Left forelimb (tissue), 1 donor: ENCODE measurements around the gene SRCIN1.
A peak's percentile ranks its signal among the peaks of the same experiment; 100 is the strongest.

Experiments
- DNase-seq: peaks from one replicate; pipeline ENCODE4 v3.0.0-alpha.2; 2018; ENCODE audit warnings: low spot score

Gene SRCIN1

GRCh38 chr17:38561416-38562214 lies 44.1 kb downstream of the SRCIN1 start:
- no peak for DNase-seq

DNA sequence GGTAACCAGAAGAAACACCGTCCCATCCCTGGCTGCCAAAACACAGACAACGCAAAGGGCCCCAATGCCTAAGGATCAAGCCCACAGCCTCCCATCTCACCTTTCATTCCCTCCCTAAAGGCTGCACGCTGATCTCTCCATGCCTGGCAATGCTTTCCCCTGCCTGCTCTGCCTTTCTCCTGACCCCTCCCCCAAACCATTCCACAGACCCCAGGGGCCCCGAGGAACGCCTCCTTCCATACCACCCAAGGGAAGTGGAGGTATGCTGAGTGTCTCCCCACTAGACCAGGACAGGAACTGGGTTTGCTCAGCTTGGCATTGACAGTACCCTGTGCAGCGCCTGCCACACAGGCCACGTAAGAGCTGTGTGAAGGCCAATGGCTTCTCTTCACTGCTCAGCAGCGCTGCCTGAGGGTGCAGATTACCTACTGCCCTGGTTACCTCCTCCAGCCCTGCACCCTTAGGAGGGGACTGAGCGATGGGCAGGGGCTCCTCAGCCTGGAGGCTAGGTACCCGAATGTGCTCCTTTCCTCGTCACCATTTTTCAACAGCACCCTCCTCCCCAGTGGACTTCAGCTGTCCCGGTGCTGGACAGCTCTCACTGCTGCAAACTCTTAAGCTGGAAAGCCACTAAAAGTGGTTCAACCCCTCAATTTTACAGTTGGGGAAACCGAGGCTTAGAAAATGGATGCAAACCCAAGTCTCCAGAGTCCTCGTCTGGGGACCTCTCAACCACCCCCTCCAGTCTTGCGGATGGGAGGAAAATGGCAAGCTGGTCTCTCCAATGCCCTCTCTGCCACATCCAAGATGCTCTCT lies 45.0 kb downstream of the SRCIN1 start:
- no peak for DNase-seq

- DNase-seq, result no peak
Observed at GRCh38 chr17:38559880-38560230, 45.9 kb downstream of the SRCIN1 start.

GRCh38 chr17:38559051-38559879 lies 46.5 kb downstream of the SRCIN1 start:
- no peak for DNase-seq

GRCh38 chr17:38558728-38559050 lies 47.1 kb downstream of the SRCIN1 start:
- DNase-seq, result no peak

GRCh38 chr17:38557836-38558727 lies 47.7 kb downstream of the SRCIN1 start:
- DNase-seq, result peak; percentile 88

DNA sequence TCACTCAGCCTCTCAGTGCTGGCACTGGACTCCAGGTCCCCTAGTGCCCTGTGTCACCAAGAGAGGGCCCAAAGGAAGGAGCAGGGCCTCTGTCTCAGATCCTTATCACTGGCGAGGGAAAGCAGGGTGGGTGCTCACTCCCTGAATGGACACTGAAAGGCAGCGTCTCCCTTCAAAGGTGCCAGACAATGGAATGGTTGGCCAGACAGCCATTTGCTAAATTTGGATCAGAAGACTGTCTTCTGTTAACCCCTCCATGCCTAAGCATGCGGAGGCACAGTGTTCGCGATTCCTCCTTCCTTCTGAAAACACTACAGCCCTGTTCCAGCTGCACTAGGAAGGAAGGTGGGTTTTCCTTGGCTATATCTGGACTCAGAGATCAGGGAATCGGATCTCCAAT lies 48.4 kb downstream of the SRCIN1 start:
- no peak for DNase-seq

DNA sequence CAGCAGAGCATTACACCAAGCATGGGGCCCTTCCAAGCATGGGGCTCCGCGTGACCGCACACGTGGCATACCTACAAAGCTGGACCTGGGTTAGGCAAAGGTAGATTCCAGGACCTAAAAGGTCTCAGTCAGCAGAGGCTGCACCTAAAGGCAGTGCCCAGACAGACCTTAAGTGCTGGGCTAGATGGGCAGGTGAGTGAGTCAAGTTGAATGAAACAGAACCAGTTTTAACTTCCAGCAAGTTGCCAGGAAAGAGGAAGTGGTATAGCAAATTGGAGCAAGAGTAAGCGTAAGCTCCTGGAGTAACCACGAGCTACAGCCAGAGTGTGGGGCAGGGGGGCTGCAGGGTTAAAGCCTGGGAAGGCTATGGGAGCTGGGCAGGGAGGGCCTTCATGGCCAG lies 49.5 kb downstream of the SRCIN1 start:
- DNase-seq, result no peak

GRCh38 chr17:38554430-38555350 lies 51.1 kb downstream of the SRCIN1 start:
- DNase-seq, result no peak

- DNase-seq, result no peak
Observed at GRCh38 chr17:38552343-38552742, 53.4 kb downstream of the SRCIN1 start.

DNA sequence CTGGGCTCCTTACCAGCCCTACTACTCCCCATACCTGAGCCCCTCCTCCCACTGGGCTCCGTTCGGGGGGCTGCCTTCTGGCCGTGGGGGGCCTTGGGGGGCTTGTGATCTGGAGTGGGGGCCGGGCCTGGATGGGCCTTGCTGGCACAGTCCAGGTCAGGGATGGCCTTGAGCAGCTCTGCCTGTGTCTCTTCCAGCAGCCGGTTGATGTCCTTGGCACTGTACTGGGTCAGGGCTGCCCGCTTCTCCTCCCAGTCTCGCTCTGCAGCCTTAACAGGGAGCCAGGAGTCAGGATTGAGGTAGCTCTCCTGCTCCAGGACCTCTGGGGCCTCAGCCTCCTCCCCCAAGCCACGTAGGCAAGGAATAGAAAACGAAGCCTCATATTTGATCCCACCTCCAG lies 54.6 kb downstream of the SRCIN1 start:
- no peak for DNase-seq

DNA sequence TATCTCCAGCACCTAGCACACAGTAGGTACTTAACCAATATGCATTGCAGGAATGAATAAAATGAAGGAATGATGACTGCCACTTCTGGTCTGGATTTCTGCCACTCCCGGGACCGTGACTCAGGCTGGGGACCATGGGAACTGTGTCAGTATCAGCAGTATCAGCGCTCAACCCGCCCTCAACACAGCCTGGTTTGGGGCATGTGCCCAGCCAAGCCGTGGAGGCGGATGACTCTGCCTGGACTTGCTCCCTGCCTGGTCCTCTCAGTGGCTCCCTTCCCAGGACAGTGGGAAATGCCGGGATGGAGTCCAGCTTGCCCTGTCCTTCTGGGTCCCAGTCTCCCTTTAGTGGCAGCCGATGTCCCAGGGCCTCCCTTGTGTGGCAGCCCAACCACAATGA lies 55.1 kb downstream of the SRCIN1 start:
- DNase-seq, result no peak

GRCh38 chr17:38549285-38549684 lies 56.5 kb downstream of the SRCIN1 start:
- no peak for DNase-seq

DNA sequence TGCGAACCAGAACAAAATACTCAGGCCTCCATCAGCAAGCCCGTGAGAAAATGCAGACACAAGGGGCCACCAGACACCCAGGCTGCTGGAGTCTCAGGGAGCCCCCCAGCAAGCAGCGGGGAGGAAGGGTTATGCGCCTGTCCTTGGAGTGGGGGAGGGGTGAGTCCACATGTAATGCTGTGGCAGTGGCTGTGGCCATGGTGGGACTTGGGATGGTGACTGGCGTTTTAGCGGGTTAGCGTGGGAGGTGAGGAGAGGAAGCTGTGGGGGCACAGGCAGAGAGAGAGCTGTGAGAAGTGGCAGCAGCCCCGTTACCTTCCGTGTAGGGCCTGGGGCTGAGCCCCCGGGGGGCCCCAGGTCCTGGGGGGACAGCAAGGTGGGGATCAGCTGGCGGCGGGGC lies 58.3 kb downstream of the SRCIN1 start:
- no peak for DNase-seq

DNA sequence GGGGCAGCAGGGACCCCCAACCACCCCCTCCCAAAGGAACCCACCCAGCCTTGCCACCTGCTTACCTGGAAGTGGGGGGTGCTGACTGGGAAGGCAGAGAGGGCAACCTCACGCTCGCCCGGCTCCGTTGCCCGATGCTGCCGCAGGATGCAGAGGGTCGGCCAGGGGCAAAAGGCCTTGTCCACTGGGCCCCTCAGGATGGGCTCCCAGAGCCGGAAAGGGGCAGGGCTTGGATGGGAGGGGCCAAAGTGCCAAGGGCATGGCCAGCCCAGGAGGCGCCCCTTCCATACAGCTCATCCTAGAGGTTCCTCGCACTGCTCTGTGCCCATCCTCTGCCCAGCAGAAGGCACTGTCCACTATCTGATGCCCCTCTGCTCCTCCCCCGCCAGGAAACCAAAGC lies 59.4 kb downstream of the SRCIN1 start:
- no peak for DNase-seq

- DNase-seq, result no peak
Observed at GRCh38 chr17:38545531-38546225, 60.1 kb downstream of the SRCIN1 start.

- DNase-seq, result no peak
Observed at GRCh38 chr17:38544839-38545209, 60.9 kb downstream of the SRCIN1 start.

- no peak for DNase-seq
Observed at GRCh38 chr17:38544175-38544838, 61.4 kb downstream of the SRCIN1 start.

- DNase-seq, result no peak
Observed at GRCh38 chr17:38543403-38544174, 62.2 kb downstream of the SRCIN1 start.
